ENCODE measurements around the gene SMC1A. TPM values are rescaled to one million over a fixed set of nuclear protein-coding genes. Genes with fewer than 3 reads are reported as not detected.

SMC1A gene
- total RNA-seq, 1 donor from 2014 or later, result 42.8 TPM

DNA sequence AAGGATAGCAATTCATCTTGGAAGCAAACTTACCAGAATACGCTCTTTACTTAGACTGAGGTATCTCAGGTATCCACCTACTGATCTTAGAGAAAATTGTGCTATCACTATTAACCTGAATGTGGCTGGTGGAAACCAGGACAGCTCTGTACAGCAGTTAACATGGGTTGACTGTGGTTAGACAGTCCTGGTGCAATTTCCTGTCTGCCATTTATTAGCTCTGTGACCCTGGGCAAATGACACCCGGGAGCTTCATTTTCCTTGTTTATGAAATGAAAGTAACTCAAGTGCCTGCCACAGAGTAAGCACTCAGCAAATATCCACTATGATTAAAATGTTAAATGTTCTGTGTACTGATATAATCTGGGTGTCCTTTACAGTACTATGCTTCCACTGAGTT, 60.0 kb downstream of the SMC1A start:
- H3K36me3 Mint-ChIP-seq (ENCODE audit: low read depth), result no peaks in the 10 kb centered on the region
- H3K9me3 Mint-ChIP-seq (ENCODE audit: low read depth), result peaks cover 16% of the 10 kb centered on the region
- no peak for DNase-seq (ENCODE audit: low spot score)
- H3K4me1 Mint-ChIP-seq (ENCODE audit: low read depth), result no peaks in the 10 kb centered on the region
- H3K27ac Mint-ChIP-seq (ENCODE audit: unreplicated experiment), result no peak overlapping the region
- H3K4me3 Mint-ChIP-seq (ENCODE audit: unreplicated experiment), result no peak overlapping the region
- H3K27me3 Mint-ChIP-seq (ENCODE audit: low read depth), result no peaks in the 10 kb centered on the region
- TF ChIP-seq, protein P1, sequence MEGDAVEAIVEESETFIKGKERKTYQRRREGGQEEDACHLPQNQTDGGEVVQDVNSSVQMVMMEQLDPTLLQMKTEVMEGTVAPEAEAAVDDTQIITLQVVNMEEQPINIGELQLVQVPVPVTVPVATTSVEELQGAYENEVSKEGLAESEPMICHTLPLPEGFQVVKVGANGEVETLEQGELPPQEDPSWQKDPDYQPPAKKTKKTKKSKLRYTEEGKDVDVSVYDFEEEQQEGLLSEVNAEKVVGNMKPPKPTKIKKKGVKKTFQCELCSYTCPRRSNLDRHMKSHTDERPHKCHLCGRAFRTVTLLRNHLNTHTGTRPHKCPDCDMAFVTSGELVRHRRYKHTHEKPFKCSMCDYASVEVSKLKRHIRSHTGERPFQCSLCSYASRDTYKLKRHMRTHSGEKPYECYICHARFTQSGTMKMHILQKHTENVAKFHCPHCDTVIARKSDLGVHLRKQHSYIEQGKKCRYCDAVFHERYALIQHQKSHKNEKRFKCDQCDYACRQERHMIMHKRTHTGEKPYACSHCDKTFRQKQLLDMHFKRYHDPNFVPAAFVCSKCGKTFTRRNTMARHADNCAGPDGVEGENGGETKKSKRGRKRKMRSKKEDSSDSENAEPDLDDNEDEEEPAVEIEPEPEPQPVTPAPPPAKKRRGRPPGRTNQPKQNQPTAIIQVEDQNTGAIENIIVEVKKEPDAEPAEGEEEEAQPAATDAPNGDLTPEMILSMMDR (IDR thresholded peaks at IDR 0.05), result no peak

DNA sequence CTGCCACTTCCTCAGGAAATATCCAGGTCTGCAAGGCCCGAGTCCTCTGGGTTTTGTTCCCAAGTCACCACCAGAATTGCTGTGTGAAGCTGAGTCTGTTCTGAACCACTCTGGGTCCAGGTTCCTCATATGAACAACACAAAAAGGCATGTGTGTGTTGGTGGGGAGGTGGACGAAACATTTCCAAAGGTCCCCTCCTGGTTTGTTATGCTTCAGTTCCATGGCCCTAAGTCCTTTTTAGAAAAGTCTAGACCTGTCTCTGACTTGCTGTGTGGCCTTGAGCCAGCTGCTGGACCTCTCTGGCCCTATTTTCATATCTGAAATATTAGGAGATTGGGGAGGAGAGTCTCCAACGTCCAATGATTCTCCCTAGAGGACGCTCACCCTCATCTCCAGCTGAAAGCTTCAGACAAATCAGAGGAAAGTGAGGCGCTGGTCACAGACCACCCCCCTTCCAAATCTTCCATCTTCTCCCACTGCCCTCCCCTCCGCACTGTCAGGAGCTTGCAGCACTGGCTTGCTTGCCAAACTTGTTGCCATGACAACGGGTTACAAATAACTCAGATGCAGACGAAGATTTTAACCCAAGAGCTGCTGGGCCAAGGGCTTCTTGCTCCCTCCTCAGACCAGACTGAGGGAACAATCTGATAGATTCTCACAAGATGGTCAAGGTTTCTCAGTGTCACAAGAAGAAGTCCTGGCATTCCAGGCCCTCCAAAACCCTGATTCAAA, 64.5 kb downstream of the SMC1A start:
- no peak for DNase-seq (ENCODE audit: low spot score)
- Mint-ChIP-seq H3K4me3 (ENCODE audit: unreplicated experiment) (no peak overlapping the region), H3K36me3 (ENCODE audit: low read depth) (no peaks in the 10 kb centered on the region), H3K4me1 (ENCODE audit: low read depth) (no peaks in the 10 kb centered on the region), H3K27ac (ENCODE audit: unreplicated experiment) (no peak overlapping the region), H3K9me3 (ENCODE audit: low read depth) (peaks cover 9% of the 10 kb centered on the region), H3K27me3 (ENCODE audit: low read depth) (no peaks in the 10 kb centered on the region)
- TF ChIP-seq, protein P1 (IDR thresholded peaks at IDR 0.05), result no peak

DNA sequence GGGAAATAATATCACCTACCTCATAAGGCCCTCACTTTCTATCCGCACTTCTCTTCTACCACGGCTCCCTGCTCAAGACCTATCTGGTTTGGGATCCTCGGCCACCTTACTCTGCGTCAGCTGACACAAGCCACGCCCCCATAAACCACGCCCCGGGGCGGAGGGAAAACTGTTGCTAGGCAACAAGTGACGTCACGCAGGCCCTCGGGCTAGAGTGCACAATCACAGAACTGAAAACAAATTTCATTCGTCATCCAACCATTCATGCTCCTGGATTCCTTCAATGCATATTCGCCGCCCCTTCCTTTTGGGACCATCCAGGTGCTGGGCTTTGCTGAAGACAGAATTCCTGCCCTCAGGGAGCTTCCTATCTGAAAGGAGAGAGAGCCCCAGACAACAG, 66.3 kb downstream of the SMC1A start:
- H3K4me1 Mint-ChIP-seq (ENCODE audit: low read depth), result no peaks in the 10 kb centered on the region
- H3K4me3 Mint-ChIP-seq (ENCODE audit: unreplicated experiment), result no peak overlapping the region
- H3K27me3 Mint-ChIP-seq (ENCODE audit: low read depth), result no peaks in the 10 kb centered on the region
- peaks cover 9% of the 10 kb centered on the region for H3K9me3 Mint-ChIP-seq (ENCODE audit: low read depth)
- DNase-seq (ENCODE audit: low spot score), result no peak
- TF ChIP-seq, protein P1 (IDR thresholded peaks at IDR 0.05), result no peak
- H3K27ac Mint-ChIP-seq (ENCODE audit: unreplicated experiment), result no peak overlapping the region
- H3K36me3 Mint-ChIP-seq (ENCODE audit: low read depth), result no peaks in the 10 kb centered on the region

DNA sequence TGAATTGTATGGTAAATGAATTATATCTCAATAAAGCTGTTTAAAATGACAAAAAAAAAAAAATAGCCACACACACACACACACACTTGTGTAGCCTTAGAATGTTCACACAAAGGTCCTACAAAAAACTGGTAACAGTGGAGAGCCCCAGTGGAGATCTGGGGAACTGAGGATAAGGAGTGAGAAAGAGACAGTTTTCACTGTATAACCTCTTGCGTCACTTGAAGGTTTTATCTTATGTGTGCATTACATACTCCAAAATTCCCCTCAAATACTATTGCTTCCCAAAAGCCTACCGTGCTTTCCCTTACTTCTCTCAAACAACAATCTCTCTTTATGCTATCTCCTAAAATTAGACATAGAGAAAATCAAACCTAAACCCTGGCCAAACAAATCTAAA, 67.8 kb downstream of the SMC1A start:
- TF ChIP-seq, protein P1 (IDR thresholded peaks at IDR 0.05), result peak; percentile 9
- Mint-ChIP-seq H3K4me1 (ENCODE audit: low read depth) (no peaks in the 10 kb centered on the region), H3K27ac (ENCODE audit: unreplicated experiment) (no peak overlapping the region), H3K9me3 (ENCODE audit: low read depth) (peaks cover 10% of the 10 kb centered on the region), H3K27me3 (ENCODE audit: low read depth) (no peaks in the 10 kb centered on the region), H3K4me3 (ENCODE audit: unreplicated experiment) (no peak overlapping the region), H3K36me3 (ENCODE audit: low read depth) (no peaks in the 10 kb centered on the region)
- no peak for DNase-seq (ENCODE audit: low spot score)

DNA sequence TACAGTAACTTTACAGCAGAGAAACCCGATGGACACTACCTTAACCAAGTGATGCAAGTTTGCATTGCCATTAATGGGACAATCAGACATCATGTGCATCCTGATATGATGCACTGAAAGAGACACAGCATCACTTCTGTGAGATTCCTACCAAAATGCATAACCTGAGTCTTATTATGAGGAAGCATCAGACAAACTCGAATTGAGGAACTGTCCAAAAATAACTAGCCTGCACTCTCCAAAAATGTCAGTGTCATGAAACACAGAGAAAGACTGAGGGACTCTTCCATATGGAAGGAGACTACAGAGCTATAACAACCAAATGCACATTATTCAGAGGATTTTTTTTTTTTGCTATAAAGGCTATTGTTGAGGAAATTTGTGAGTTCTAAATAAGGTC, 74.5 kb downstream of the SMC1A start:
- no peak overlapping the region for H3K4me3 Mint-ChIP-seq (ENCODE audit: unreplicated experiment)
- H3K4me1 Mint-ChIP-seq (ENCODE audit: low read depth), result no peaks in the 10 kb centered on the region
- H3K27me3 Mint-ChIP-seq (ENCODE audit: low read depth), result peaks cover 2% of the 10 kb centered on the region
- TF ChIP-seq, protein P1 (IDR thresholded peaks at IDR 0.05), result no peak
- H3K9me3 Mint-ChIP-seq (ENCODE audit: low read depth), result peaks cover 8% of the 10 kb centered on the region
- no peak overlapping the region for H3K27ac Mint-ChIP-seq (ENCODE audit: unreplicated experiment)
- DNase-seq (ENCODE audit: low spot score), result no peak
- H3K36me3 Mint-ChIP-seq (ENCODE audit: low read depth), result no peaks in the 10 kb centered on the region
